GM23338 (cell line): ENCODE results near the gene ADIRF. TPM values are rescaled to one million over a fixed set of nuclear protein-coding genes. Genes with fewer than 3 reads are reported as not detected.

Experiments
- ATAC-seq: fragments of 200-7000 bp; cut with Tn5 transposase; 3 replicates; pipeline ENCODE4 v1.9.1; 2020
- DNase-seq: peaks from one replicate; pipeline ENCODE4 v3.0.0-alpha.2; 2015; ENCODE audit warnings: low spot score
- H2AFZ ChIP-seq: fragments of 200-600 bp; sonication (generic); 2 replicates; pipeline ENCODE4 v1.8.0; 2016; ENCODE audit warnings: antibody characterized with exemption, mild to moderate bottlenecking, moderate library complexity
- H3F3A ChIP-seq: fragments of 200-600 bp; sonication (generic); replicated peaks from 2 replicates; pipeline ENCODE4 v1.8.0; 2017; ENCODE audit warnings: antibody characterized with exemption, mixed run types, low read depth
- H3K27ac ChIP-seq: fragments of 200-600 bp; sonication (generic); 2 replicates; pipeline ENCODE4 v1.6.1; 2016; ENCODE audit warnings: low read depth
- H3K27me3 ChIP-seq: fragments of 200-600 bp; sonication (generic); 2 replicates; pipeline ENCODE4 v1.8.0; 2016; ENCODE audit warnings: mild to moderate bottlenecking, mixed run types, moderate library complexity; ENCODE audit not compliant: insufficient read depth
- H3K36me3 ChIP-seq: fragments of 200-600 bp; sonication (generic); 2 replicates; pipeline ENCODE4 v1.8.0; 2016; ENCODE audit warnings: mild to moderate bottlenecking; ENCODE audit not compliant: insufficient read depth
- H3K4me1 ChIP-seq: fragments of 200-600 bp; sonication (generic); 2 replicates; pipeline ENCODE4 v1.8.0; 2016; ENCODE audit warnings: mild to moderate bottlenecking, moderate library complexity; ENCODE audit not compliant: insufficient read depth
- H3K4me2 ChIP-seq: fragments of 200-600 bp; sonication (generic); 2 replicates; pipeline ENCODE4 v1.7.1; 2017; ENCODE audit warnings: mixed run types
- H3K4me3 ChIP-seq: fragments of 200-600 bp; sonication (generic); 2 replicates; pipeline ENCODE4 v1.6.1; 2016; ENCODE audit warnings: mixed run types
- H3K79me2 ChIP-seq: fragments of 200-600 bp; sonication (generic); replicated peaks from 2 replicates; pipeline ENCODE4 v1.8.0; 2017; ENCODE audit warnings: mild to moderate bottlenecking; ENCODE audit not compliant: insufficient read depth
- H3K9me2 ChIP-seq: fragments of 200-600 bp; sonication (generic); 2 replicates; pipeline ENCODE4 v1.8.0; 2017; ENCODE audit not compliant: insufficient read depth
- H4K20me1 ChIP-seq: fragments of 200-600 bp; sonication (generic); replicated peaks from 2 replicates; pipeline ENCODE4 v1.8.0; 2017; ENCODE audit warnings: mild to moderate bottlenecking; ENCODE audit not compliant: insufficient read depth
- H3K27ac Mint-ChIP-seq: 2 replicates; pipeline ENCODE4 v1.8.0; 2020; ENCODE audit warnings: inconsistent platforms, mild to moderate bottlenecking, moderate library complexity, mixed read lengths
- H3K27me3 Mint-ChIP-seq: 3 replicates; pipeline ENCODE4 v1.8.0; 2022; ENCODE audit warnings: low read depth, mild to moderate bottlenecking, moderate library complexity, mixed read lengths, inconsistent platforms; ENCODE audit not compliant: insufficient read depth, poor library complexity
- H3K36me3 Mint-ChIP-seq: 3 replicates; pipeline ENCODE4 v1.8.0; 2021; ENCODE audit warnings: low read depth, mild to moderate bottlenecking, inconsistent platforms, moderate library complexity, mixed read lengths
- H3K4me1 Mint-ChIP-seq: 3 replicates; pipeline ENCODE4 v1.8.0; 2020; ENCODE audit warnings: mild to moderate bottlenecking, inconsistent platforms, mixed read lengths
- H3K4me3 Mint-ChIP-seq: 3 replicates; pipeline ENCODE4 v1.8.0; 2021; ENCODE audit warnings: moderate library complexity, mild to moderate bottlenecking, inconsistent platforms, mixed read lengths
- H3K9me3 Mint-ChIP-seq: 3 replicates; pipeline ENCODE4 v1.8.0; 2020; ENCODE audit warnings: moderate library complexity, mild to moderate bottlenecking, inconsistent platforms, mixed read lengths
- CTCF ChIP-seq, 2 experiments: fragments of 200-600 bp in 1 of 2; sonication (generic) in 1 of 2; conservative IDR thresholded peaks; 2 replicates each; pipeline versions ENCODE4 v1.5.1 to v1.6.1; 2016 to 2017; ENCODE audit warnings: antibody characterized with exemption in 2 of 2, low read depth in 2 of 2, mild to moderate bottlenecking in 2 of 2, moderate library complexity in 1 of 2
- NANOG ChIP-seq: IDR thresholded peaks from 2 replicates; pipeline ENCODE4 v1.6.1; 2016; ENCODE audit warnings: antibody characterized with exemption, borderline replicate concordance
- POLR2AphosphoS5 ChIP-seq: IDR thresholded peaks from 2 replicates; pipeline ENCODE4 v1.6.1; 2016; ENCODE audit warnings: antibody characterized with exemption, low read depth
- STAT1 ChIP-seq: IDR thresholded peaks from one replicate; pipeline ENCODE4 v1.6.1; 2016; ENCODE audit warnings: antibody characterized with exemption; ENCODE audit not compliant: unreplicated experiment
- ZNF114 ChIP-seq: fragments of 250-450 bp; sonication (Bioruptor Pico); IDR thresholded peaks from 2 replicates; pipeline ENCODE4 v1.5.0; 2020; ENCODE audit warnings: mild to moderate bottlenecking, moderate library complexity
- polyA plus RNA-seq: library from polyadenylated mRNA; unstranded; fragments of >200 nt; fragmentation: Nextera tagmentation; extraction: Ambion mirVana; gene quantifications from 2 replicates; pipeline ENCODE4 v1.2.1, GENCODE V29; 2016
- total RNA-seq: library from RNA; depleted of rRNA; stranded (reverse); fragments of >200 nt; shearing (Covaris generic); gene quantifications from 2 replicates; pipeline ENCODE4 v1.2.3, GENCODE V29; 2014
- TF ChIP-seq, protein P1 (sequence below): IDR thresholded peaks from 2 replicates; pipeline ENCODE4 v1.6.1; 2016; ENCODE audit warnings: antibody characterized with exemption
- TF ChIP-seq, protein P2 (sequence below): fragments of 250-450 bp; sonication (Bioruptor Pico); IDR thresholded peaks from 2 replicates; pipeline ENCODE4 v1.5.0; 2020; ENCODE audit warnings: mild to moderate bottlenecking, moderate library complexity
- TF ChIP-seq, protein P3 (sequence below): IDR thresholded peaks from one replicate; pipeline ENCODE4 v1.6.1; 2018; ENCODE audit warnings: antibody characterized with exemption; ENCODE audit not compliant: unreplicated experiment

Gene ADIRF
- total and polyA plus RNA-seq, 2 experiments from 2014 or later = 1.7 TPM; not detected in 1

- H3K36me3 Mint-ChIP-seq = peaks cover 1% of the 10 kb centered on the region; the same call in 1 of the 3 replicates
- H3K4me1 Mint-ChIP-seq = peaks cover 49% of the 10 kb centered on the region
- no peak overlapping the region for H3K4me2 ChIP-seq
- no peaks in the 10 kb centered on the region for H3K9me2 ChIP-seq
- H3K27me3 ChIP-seq = no peaks in the 10 kb centered on the region
- H3K79me2 ChIP-seq = no peaks in the 10 kb centered on the region
- TF ChIP-seq CTCF (conservative IDR thresholded peaks at IDR 0.05; ENCODE audit: low read depth in 2 of 2) (no peak), POLR2AphosphoS5 (no peak), STAT1 (no peak), NANOG (no peak)
- TF ChIP-seq, protein P1, sequence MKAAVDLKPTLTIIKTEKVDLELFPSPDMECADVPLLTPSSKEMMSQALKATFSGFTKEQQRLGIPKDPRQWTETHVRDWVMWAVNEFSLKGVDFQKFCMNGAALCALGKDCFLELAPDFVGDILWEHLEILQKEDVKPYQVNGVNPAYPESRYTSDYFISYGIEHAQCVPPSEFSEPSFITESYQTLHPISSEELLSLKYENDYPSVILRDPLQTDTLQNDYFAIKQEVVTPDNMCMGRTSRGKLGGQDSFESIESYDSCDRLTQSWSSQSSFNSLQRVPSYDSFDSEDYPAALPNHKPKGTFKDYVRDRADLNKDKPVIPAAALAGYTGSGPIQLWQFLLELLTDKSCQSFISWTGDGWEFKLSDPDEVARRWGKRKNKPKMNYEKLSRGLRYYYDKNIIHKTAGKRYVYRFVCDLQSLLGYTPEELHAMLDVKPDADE = no peak
- peaks cover 3% of the 10 kb centered on the region; the same call in 2 of the 3 replicates for H3K9me3 Mint-ChIP-seq
- H3K36me3 ChIP-seq = no peaks in the 10 kb centered on the region
- no peaks in the 10 kb centered on the region for H4K20me1 ChIP-seq
- peaks cover 24% of the 10 kb centered on the region for H3K27me3 Mint-ChIP-seq
- peaks cover 9% of the 10 kb centered on the region; the same call in 1 of the 2 replicates for H3F3A ChIP-seq
- H3K27ac ChIP-seq = no peak overlapping the region
- H3K4me1 ChIP-seq = peaks cover 52% of the 10 kb centered on the region
- peak overlapping the region; percentile 38; the same call in 1 of the 2 replicates for H2AFZ ChIP-seq
- H3K4me3 ChIP-seq = no peak overlapping the region
- DNase-seq (no peak), ATAC-seq (no peak)
- 0 out of 2 replicates have a peak overlapping the region, but pooled peaks have one; percentile 48 for H3K27ac Mint-ChIP-seq
- H3K4me3 Mint-ChIP-seq = no peak overlapping the region
These were observed 9.2 kb upstream of the ADIRF start for GRCh38 chr10:86958901-86959736.

DNA sequence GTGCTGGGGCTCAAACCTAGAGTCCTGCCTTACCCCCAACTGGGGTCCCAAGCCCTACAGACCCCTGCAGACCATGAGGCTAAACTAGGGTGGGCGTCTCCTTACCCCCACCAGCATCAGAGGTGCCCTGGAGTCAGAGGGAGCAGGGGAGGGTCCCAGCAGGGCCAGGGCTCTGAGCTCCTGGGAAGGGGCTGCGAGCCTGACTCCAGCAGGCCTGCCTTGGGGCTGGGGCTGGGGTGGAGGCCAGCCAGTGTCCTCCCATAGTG, 8.6 kb upstream of the ADIRF start:
- Histone ChIP-seq H3K4me2 (no peak overlapping the region), H3K9me2 (no peaks in the 10 kb centered on the region), H3K27ac (no peak overlapping the region), H3K36me3 (no peaks in the 10 kb centered on the region), H3K79me2 (no peaks in the 10 kb centered on the region), H3K4me3 (no peak overlapping the region), H3K27me3 (no peaks in the 10 kb centered on the region), H2AFZ (no peak overlapping the region; the same call in 1 of the 2 replicates), H3F3A (peaks cover 9% of the 10 kb centered on the region; the same call in 1 of the 2 replicates), H4K20me1 (no peaks in the 10 kb centered on the region), H3K4me1 (peaks cover 50% of the 10 kb centered on the region)
- Mint-ChIP-seq H3K9me3 (peaks cover 2% of the 10 kb centered on the region; the same call in 1 of the 3 replicates), H3K36me3 (no peaks in the 10 kb centered on the region), H3K4me3 (no peak overlapping the region), H3K4me1 (peaks cover 43% of the 10 kb centered on the region), H3K27ac (no peak overlapping the region), H3K27me3 (peaks cover 21% of the 10 kb centered on the region)
- ATAC-seq = no peak
- no peak for DNase-seq
- TF ChIP-seq, protein P2, sequence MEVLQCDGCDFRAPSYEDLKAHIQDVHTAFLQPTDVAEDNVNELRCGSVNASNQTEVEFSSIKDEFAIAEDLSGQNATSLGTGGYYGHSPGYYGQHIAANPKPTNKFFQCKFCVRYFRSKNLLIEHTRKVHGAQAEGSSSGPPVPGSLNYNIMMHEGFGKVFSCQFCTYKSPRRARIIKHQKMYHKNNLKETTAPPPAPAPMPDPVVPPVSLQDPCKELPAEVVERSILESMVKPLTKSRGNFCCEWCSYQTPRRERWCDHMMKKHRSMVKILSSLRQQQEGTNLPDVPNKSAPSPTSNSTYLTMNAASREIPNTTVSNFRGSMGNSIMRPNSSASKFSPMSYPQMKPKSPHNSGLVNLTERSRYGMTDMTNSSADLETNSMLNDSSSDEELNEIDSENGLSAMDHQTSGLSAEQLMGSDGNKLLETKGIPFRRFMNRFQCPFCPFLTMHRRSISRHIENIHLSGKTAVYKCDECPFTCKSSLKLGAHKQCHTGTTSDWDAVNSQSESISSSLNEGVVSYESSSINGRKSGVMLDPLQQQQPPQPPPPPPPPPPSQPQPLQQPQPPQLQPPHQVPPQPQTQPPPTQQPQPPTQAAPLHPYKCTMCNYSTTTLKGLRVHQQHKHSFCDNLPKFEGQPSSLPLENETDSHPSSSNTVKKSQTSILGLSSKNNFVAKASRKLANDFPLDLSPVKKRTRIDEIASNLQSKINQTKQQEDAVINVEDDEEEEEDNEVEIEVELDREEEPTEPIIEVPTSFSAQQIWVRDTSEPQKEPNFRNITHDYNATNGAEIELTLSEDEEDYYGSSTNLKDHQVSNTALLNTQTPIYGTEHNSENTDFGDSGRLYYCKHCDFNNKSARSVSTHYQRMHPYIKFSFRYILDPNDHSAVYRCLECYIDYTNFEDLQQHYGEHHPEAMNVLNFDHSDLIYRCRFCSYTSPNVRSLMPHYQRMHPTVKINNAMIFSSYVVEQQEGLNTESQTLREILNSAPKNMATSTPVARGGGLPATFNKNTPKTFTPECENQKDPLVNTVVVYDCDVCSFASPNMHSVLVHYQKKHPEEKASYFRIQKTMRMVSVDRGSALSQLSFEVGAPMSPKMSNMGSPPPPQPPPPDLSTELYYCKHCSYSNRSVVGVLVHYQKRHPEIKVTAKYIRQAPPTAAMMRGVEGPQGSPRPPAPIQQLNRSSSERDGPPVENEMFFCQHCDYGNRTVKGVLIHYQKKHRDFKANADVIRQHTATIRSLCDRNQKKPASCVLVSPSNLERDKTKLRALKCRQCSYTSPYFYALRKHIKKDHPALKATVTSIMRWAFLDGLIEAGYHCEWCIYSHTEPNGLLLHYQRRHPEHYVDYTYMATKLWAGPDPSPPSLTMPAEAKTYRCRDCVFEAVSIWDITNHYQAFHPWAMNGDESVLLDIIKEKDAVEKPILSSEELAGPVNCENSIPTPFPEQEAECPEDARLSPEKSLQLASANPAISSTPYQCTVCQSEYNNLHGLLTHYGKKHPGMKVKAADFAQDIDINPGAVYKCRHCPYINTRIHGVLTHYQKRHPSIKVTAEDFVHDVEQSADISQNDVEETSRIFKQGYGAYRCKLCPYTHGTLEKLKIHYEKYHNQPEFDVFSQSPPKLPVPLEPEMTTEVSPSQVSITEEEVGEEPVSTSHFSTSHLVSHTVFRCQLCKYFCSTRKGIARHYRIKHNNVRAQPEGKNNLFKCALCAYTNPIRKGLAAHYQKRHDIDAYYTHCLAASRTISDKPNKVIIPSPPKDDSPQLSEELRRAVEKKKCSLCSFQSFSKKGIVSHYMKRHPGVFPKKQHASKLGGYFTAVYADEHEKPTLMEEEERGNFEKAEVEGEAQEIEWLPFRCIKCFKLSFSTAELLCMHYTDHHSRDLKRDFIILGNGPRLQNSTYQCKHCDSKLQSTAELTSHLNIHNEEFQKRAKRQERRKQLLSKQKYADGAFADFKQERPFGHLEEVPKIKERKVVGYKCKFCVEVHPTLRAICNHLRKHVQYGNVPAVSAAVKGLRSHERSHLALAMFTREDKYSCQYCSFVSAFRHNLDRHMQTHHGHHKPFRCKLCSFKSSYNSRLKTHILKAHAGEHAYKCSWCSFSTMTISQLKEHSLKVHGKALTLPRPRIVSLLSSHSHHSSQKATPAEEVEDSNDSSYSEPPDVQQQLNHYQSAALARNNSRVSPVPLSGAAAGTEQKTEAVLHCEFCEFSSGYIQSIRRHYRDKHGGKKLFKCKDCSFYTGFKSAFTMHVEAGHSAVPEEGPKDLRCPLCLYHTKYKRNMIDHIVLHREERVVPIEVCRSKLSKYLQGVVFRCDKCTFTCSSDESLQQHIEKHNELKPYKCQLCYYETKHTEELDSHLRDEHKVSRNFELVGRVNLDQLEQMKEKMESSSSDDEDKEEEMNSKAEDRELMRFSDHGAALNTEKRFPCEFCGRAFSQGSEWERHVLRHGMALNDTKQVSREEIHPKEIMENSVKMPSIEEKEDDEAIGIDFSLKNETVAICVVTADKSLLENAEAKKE (CRISPR knock-in tag) = no peak
- TF ChIP-seq, protein P3, sequence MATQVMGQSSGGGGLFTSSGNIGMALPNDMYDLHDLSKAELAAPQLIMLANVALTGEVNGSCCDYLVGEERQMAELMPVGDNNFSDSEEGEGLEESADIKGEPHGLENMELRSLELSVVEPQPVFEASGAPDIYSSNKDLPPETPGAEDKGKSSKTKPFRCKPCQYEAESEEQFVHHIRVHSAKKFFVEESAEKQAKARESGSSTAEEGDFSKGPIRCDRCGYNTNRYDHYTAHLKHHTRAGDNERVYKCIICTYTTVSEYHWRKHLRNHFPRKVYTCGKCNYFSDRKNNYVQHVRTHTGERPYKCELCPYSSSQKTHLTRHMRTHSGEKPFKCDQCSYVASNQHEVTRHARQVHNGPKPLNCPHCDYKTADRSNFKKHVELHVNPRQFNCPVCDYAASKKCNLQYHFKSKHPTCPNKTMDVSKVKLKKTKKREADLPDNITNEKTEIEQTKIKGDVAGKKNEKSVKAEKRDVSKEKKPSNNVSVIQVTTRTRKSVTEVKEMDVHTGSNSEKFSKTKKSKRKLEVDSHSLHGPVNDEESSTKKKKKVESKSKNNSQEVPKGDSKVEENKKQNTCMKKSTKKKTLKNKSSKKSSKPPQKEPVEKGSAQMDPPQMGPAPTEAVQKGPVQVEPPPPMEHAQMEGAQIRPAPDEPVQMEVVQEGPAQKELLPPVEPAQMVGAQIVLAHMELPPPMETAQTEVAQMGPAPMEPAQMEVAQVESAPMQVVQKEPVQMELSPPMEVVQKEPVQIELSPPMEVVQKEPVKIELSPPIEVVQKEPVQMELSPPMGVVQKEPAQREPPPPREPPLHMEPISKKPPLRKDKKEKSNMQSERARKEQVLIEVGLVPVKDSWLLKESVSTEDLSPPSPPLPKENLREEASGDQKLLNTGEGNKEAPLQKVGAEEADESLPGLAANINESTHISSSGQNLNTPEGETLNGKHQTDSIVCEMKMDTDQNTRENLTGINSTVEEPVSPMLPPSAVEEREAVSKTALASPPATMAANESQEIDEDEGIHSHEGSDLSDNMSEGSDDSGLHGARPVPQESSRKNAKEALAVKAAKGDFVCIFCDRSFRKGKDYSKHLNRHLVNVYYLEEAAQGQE = no peak
- no peak for TF ChIP-seq ZNF114 (CRISPR knock-in tag)
